GM19035 (cell line): Measurements from ENCODE around the gene LHX3.

Source experiments
- ATAC-seq: cut with Tn5 transposase; IDR thresholded peaks from one replicate; pipeline ENCODE4 v1.9.1; 2021; ENCODE audit not compliant: unreplicated experiment

The LHX3 gene

DNA sequence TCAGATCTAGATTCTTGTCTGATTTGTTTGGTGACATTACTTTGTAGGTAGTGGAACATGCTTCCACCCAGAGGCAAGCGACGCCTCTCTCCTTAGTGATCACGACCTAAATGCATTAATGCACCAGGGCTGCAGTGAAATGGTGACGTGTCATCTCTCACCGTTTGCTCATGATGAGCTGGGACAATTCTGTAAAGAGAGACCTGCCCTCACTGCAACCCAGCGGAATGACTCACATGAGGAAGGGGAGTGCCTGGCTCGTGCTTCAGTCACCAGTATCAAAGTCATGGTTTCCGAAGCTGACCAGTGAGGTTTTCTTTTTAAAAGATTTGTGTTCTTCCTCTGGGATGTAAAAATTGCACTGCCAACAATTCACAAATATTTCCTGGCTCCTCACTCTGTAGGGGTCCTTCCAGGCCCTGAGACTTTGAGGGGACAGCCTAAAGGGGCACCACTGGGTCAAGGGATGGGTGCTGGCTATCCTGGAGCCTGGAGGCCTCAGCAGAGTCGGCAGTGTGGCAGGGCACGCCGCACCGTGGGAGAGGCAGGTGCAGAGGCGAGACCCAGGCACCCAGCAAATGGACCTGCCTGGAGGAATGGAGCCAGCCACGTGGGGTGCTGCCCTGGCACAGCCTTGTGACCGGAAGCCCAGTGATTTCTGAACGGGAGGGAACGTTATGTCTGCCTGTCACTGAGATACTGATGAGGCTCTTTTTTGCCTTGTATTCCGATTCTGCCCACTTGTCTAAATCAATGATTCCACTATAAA, 23.4 kb upstream of the LHX3 start:
- no peak for ATAC-seq

DNA sequence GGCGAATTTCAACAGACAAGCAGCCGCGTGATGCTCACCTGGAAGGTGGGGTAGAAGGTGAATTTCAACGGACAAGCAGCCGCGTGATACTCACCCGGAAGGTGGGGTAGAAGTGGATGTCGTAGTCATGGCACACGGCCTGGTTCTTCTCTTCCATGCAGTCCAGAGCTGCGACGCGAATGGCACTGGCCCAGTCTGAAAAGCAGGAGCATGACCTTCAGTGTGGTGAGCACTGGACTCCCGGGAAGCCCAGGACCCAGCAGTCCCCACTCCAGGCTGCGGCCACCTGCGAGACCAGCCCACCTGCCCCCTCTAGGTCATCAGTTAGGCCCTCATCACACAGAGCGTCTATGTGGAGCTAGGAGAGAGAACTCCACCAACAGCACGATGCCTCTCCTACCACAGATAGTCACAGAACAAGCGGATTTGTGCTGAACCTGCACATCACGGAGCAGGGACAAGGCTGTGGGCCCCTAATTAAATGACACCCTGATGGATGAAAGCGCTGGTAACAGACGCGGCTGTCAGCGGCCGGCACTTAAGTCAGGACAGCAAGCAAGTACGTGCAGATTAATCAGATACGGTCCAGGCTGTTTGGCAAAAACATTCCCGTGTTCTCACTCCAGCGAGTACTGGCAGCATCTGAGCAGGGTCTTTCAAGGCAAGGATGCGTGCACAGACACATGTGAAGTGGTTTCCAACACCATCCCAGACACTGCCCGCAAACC, 21.9 kb upstream of the LHX3 start:
- no peak for ATAC-seq

DNA sequence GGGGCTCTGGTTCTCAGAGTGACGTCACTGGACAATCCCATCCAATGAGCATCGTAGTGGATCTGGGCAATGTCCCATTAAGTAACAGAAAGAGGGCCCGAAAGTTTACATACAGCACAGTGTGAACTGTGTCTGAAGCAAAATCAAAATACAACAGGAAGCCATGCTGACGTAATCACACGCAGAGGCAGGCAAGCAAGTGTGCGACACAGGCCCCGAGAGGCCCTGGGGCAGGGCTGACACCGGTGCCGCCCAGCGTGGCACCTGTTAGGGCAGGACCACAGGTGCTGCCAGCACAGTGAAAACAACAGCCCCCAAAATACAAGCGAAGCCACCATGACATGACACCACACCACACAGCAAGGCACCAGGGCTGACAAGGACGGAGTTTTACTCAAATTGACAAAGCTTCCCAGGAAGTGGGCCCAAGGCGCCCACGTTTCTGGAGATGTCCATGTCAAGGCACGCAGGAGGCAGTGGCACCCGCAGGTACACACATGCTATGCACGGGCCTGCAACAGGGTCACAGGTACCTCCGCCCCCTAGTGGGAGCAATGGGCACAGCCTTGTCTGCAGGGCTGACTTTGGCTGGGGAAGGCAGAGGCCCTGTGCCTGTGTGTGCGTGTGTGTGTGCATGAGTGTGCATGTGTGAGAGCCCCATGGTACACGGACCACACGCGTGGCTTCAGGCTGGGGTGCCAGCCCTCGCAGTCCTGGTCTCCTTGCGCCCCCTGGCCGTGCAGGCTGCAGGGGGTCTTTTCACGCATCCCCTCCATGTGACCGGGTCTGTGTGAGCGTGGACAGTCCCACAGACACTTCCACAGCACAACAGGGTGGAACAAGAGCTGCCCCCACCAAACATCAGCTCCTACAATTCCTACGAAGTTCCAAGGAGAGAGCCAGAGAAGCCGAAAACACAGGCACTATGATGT, 21.1 kb upstream of the LHX3 start:
- ATAC-seq = peak; percentile 59

DNA sequence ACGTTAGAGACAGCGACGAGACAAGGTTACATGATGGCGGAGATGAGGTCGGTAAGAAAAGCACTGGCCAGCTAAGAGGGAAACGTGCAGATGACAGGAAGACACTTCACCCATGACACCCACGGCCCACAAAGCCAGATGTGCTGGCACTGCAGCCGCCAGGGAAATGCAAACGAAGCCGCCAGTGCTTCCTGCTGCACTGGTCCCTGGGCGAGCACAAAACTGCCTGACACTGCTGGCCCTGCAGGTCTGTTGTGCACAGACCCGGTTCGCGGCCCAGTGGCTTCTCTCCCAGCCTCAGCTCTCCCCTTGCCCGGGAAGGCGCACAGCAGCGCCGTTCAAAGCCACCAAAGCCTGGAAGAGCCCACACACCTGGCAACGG, 20.4 kb upstream of the LHX3 start:
- peak; percentile 47 for ATAC-seq

DNA sequence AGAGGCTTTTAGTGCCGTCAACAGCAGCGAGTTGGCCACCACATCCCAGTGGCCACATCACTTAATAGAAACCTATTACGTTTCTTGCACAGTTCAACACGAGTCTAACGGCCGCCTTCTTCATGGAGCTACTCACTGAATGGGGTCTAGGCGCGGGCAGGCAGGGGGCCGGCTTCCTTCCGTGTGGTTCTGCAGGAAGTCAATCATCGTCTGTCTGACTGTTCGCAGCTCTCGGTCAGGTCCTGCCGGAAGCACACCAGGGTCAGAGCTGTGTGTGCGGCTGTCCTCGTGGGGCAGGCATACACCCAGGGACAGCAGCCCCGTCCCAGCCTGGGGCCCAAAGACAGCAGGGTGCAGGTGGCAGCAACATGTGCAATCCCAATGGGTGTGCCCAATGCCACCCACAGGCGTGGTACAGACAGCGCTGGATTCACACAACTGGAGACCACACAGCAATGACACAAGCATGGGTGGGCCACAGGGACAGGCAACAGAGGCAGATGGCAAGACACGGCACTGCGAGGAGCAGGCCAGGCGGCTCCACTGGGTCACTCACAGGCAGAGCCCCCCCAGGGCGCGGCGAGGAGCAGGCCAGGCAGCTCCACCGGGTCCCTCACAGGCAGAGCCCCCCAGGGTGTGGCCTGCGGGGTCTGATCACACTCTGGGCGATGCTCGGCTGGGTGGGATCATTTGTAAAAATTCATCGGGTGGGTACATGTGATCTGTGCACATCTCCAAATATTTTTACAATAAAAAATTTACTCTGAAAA, 19.1 kb upstream of the LHX3 start:
- no peak for ATAC-seq

DNA sequence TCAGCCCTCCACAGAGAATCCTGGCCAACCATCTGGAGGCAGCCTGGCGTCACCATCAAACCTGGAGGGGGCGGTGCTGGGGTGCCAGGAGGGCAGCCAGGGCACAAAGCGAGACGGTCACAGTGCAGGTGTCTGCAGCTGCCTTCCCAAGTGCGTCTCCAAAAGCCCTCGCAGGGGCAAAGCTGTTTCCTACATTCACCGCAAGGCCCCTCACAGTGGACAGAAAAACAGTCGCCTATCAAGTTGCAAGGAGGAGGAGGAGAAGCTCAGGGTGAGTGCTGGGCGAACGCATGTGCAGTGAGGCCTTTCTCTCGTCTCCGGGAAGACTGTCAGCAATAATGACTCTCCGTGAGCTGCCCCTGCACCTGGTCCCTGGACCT, 18.0 kb upstream of the LHX3 start:
- ATAC-seq = no peak

DNA sequence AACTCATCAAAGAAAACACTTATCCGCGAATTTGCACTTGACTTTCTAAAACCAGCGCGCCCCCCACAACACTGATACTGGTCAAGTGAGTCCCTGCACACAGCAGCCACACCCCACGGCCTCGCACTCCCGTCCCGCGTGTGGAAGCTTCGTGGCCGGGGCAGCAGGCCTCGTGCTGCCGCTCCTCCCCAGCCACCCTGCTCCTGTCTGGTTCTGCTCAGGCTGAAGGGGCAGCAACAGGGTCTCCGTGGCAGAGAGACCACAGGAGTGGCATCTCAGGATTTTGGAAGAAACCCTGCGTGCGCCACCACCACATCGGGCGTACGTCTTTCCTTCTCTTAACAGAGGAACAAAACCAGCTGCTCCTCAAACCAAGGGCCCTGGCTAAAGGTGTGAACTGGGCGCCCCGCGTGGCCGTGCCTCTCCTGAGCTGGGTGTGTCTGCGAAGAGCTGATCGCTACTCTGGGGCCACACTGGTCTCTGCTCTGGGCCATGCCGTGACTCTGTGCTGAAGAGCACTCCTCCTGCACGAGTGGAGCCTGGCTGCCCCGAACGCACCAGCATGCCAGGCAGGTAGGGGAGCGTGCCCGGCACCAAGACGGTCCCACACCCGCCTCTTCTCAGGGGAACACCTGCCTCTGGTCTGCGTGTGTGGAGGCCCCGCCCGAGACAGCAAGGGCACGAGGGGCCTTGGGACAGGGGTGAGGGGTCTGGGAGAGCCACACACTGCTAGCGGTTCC, 17.4 kb upstream of the LHX3 start:
- no peak for ATAC-seq

DNA sequence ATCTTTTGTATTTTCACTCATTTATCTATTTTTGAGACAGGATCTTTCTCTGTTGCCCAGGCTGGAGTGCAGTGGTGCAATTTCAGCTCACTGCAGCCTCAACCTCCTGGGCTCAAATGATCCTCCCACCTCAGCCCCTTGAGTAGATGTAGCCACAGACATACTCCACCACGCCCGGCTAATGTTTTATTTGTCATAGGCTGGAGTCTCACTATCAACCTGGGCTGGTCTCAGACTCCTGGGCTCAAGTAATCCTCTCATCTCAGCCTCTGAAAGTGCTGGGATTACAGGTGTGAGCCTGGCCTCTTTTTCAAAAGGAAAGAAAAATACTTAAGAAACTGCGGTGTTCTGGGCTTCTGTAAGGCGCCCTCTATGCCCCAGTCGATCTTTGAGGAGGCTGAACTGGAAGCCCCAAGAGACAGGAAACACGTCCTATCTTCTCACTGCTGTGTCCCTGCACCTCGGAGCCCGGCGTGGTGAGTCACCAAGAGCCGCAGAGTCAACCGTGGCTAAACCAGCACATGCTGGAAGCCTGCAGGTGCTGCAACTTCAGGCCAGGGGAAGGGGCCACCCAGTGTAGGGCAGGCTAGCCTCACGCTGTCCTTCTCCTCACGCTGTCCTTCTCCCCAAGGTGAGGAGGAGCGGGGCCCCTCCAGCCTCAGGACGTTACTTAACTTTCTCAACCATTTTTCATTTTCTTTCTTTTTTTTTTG, 15.2 kb upstream of the LHX3 start:
- ATAC-seq = no peak

DNA sequence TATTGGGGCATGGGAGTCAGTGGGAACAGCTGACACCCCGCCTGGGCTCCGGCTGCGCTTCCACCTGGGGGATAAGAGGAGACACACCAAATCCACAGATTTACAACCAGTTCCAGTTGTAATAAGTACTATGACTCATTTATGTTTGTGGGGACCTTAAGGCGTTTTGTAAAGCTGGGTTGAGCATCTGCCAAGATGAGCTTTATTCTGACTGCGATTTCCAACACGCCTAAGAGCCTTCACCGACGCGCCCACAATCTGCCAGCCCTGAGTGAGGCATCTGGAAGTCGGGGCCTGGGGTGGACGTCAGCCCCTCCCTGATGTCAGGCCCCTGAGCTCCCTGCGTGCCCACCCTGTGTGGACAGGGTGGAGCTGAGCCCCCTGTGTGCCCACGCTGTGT, 14.3 kb upstream of the LHX3 start:
- ATAC-seq = no peak

DNA sequence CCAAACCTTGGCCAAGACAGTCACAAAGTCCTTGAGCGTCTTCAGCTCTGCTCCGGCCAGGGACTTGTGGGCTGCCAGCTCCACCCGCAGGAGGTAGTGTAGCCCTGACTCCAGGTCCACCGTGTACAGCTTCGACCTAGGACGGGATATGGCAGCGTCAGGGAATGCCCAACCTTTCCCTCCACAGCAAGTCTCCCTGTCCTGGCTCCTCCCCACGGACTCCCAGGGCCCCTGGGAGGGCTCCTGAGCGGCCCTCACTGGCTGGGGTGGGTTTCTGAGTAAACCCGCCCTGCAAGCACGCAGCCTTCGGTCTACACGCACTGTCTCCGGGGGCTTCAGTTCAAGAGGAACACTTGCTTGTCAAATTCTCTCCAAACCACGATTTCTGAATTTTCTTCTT, 13.7 kb upstream of the LHX3 start:
- ATAC-seq = no peak

DNA sequence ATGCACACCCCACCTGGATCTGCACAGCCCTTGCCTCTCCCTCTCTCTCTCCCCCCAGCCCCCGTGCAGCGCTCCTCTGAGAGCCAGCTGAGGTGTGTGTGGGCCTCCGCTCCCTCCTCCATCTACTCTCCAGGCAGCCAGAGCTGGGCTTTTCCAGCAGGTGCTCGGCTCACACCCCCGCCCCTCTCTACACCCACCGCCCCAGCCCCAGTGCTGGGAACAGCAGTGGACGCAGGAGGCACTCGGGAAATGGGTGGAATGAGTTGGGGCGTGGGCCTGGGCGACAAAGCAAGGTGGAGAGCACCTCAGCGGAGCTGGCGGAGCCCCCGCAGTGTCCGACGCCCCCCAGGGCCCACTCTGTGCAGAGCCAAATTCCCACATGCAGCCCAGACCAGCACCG, 13.3 kb upstream of the LHX3 start:
- ATAC-seq = no peak

DNA sequence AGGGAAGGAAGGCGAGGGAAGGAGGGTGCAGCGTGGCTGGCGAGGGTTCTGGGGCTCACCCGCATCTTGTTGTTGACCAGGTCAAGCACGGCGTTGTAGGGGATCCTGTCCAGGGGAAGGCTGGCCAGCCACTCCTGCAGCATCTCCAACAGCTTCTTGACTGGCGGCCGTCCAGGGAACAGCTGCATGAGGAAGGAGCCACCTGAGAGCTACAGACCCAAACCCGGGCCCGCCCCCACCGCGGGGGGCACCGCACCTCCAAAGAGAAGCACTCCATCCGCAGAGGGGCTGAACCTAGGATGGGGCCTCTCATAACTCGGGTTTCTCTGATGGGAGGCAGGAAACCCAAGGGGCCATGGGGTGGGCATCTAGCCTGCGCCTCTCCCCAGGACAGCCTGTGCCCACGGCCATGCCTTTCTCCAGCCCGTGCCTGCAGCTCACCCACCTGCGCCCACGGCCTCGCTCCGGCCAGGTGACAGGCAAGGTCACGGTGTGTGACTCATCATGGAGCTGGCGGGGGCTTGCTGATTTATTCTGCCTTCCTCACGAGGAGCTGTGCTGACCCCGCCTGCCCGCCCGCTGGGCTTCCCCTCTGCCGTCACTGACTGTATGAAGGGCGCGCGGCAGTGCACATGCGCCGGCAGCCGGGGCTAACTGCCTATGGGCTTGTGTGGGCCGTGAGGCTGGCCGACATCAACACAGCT, 11.8 kb upstream of the LHX3 start:
- no peak for ATAC-seq

DNA sequence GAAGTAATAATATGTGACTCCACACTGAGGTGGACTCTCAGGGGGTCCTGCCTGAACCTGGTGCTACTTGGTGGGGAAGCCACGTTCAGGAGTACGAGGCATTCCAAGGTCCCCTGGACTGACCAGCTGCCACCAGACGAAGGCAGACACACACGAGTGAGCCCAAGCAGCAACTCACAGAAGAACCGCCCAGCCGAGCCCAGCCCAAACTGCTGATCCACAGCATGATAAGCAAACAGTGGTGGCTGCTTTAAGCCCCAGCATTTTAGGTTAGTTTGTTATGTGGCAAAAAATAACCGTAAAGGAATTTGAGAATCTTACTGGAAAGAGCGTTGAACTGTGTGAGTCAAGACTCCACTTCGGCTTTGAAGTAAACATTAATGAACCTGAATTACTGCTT, 8.8 kb upstream of the LHX3 start:
- ATAC-seq = no peak

DNA sequence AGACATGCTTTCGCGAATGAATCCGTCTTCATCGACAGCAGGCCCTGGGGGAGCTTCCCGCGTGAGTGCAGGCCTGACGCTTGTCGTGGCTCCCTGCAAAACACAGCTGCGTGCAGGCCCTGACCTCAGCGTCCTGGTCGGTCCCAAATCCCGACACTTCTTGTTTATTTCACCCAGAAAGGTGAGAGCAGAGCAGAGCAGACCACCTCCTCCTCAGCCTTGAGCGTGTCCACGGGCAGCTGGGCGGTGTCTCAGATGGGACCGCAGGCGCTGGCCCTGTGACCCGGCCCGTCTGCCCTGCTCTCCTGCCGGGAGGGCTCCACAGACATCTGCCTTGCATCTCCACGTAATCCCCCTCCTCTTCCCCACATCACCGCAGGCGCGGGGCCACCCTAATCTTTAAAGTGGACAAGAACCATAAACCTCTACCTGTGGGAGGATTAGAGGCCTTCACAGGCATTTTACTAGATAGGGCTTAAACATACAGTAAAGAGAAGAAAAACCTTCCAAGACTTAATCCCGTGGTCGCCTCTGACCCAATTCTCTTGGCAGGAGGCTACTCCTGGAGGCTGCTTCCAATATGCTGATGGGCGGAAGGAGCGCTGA, 7.5 kb upstream of the LHX3 start:
- no peak for ATAC-seq

DNA sequence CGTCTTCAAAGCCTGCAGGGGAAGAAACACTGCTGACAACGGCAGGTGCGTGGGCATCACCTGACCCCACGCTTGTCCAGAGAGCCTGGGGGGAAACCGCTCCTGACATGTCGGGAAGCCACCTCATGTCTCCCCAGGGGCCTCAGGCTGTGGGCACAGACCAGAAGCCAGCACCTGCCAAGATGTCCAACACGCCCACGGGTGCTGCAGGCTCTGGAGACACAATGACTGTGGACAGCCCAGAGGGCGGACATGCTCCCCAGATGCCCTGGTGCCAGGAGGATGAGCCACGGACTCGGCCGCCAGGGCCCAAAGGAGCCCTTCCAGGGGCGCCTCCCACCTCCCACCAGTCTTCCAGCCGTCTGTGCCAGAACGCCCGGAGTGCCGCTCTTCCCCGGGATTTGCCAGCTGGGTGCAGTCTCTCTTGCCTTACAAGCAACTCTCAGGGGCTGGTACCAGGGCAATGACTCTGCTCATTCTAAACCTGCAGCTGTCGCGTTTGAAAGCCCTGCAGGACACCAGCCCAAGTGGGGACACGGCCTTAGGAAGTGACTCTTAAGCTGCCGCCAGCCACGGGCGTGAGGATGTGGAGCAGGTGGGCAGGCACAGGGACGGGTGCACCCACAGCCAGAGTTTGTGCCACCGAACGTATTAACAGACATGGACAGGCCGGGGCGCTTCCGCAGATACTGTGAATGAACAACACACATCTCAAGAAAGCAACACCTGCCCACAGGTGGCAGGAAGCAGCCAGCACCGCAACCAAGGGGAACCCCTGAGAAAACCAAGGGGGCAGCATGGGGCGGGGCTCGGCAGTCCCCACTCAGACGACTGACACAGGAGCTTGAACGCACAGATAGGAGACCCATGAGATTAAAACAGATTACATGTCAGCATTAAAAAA, 6.8 kb upstream of the LHX3 start:
- no peak for ATAC-seq

DNA sequence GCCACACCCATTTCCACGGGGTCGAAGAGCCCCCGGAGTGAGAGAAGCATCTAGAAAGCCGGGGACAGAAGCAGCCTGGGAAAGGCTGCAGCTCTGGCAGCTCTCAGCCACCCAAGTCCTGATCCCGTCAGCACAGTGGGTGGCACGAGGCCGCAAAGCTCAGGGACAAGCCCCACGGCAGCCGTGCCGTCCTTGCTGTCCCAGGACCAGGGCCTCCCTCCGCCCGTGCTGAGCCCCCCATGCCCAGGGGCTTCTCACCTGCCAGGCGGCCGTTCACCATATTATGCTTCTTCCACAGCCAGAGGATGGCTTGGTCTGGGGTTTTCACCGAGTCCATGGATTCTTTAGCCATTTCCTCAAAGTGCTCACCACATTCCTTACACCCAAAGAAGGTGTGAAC, 6.1 kb upstream of the LHX3 start:
- ATAC-seq = no peak

DNA sequence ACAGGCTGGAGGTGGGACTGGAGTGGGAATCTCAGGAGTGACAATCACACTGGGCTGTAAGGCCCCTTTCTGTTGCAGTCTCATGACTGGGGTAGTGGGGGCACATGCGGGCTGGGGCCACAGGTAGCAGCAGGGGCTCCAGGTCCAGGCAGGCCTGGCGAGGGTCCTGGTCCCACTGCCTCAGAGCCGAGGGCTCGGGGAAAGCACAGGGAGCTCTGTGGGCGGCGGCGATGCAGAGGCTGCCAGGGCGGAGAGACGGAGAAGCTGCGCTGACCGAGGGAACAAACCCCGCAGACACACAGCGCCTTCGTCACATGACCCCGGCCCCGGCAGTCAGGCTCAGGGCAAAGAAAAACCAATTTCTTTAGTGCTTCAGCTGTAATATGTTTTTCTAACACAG, 5.3 kb upstream of the LHX3 start:
- no peak for ATAC-seq

DNA sequence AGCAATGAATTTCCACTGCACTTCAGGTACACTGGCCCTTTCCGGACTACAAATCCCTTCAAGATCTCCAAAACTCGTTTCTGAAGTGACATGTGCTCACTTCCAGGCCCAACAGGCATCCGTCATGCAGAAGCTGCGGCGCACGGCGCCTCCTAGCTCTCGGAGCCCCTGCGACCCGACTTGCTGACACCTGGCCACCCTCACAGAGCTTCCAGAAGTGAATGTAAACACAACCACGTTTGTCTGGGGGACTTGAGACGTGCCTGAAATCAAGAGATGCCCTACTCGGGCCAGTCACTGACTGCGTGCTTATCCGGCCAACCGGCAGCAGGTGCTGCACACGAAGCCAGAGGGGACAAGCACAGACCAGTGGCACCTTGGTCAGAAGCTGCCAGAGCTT, 4.9 kb upstream of the LHX3 start:
- ATAC-seq = no peak
